Bronchial epithelial cell (primary cell): Measurements from ENCODE around the gene PCDHA10. TPM values are rescaled to one million over a fixed set of nuclear protein-coding genes. Genes with fewer than 3 reads are reported as not detected.
"Not testable (repeated sequence)": the region's sequence is repeated elsewhere in the genome, so short reads cannot be mapped to it uniquely, and the experiment has no call there.

Experiments
- DNase-seq: peaks from one replicate; pipeline ENCODE4 v3.0.0-alpha.2; 2010; ENCODE audit warnings: low read depth
- FAIRE-seq: peaks from 2 replicates; lab custom pipeline; 2011; peaks lifted over from hg19 to GRCh38; lab: Jason Lieb, UNC
- H3K27me3 ChIP-seq: 2 replicates; pipeline ENCODE4 v1.5.1; 2011; ENCODE audit warnings: low read length; ENCODE audit not compliant: control insufficient read depth, insufficient read depth
- H3K36me3 ChIP-seq: 2 replicates; pipeline ENCODE4 v1.5.1; 2011; ENCODE audit warnings: low read length; ENCODE audit not compliant: control insufficient read depth, insufficient read depth
- H3K4me3 ChIP-seq: 2 replicates; pipeline ENCODE4 v1.5.1; 2011; ENCODE audit warnings: mild to moderate bottlenecking, low read depth, low read length, control low read depth
- CTCF ChIP-seq: IDR thresholded peaks from 2 replicates; pipeline ENCODE4 v1.5.1; 2011; ENCODE audit warnings: mild to moderate bottlenecking, moderate library complexity, low read length, control low read depth, inconsistent platforms; ENCODE audit not compliant: insufficient read depth, severe bottlenecking
- total RNA-seq: library from RNA; depleted of rRNA; stranded (reverse); fragments of >200 nt; gene quantifications from 2 replicates; pipeline ENCODE4 v1.2.1, GENCODE V29; 2014

PCDHA10 gene
- total RNA-seq, result under 0.01 TPM in 2 replicates

DNA sequence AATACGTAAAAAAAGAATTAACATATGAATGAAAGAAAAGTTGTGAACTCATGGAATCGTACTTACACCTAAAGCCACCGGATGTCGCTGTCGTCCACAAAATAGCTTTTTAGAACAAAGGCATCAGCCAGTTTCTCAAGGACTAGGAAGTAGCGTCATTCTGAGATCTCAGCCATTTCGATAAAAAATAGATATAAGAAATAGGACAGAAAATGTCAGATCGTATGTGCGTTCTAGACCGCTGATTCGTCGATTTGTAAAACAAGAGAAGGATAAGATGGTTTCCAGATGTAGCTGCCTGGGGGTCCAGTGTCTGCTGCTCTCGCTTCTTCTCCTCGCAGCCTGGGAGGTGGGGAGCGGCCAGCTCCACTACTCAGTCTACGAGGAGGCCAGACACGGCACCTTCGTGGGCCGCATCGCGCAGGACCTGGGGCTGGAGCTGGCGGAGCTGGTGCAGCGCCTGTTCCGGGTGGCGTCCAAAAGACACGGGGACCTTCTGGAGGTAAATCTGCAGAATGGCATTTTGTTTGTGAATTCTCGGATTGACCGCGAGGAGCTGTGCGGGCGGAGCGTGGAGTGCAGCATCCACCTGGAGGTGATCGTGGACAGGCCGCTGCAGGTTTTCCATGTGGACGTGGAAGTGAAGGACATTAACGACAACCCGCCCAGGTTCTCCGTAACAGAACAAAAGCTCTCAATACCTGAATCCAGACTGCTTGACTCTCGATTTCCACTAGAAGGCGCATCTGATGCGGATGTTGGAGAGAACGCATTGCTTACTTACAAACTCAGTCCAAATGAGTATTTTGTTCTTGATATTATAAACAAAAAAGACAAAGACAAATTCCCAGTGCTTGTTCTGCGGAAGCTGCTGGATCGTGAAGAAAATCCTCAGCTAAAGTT is at the start of gene PCDHA10:
Gene PCDHA10, plus strand, starts transcription at position 126 of the 903 bp plus-strand sequence. Its CDS starts 152 bp downstream, at position 278.
- FAIRE-seq (no peak), DNase-seq (peak; percentile 7)
- H3K27me3 ChIP-seq, result no peaks in the 10 kb centered on the region
- H3K4me3 ChIP-seq, result no peak within 1 kb of the TSS
- no peaks in the 10 kb centered on the region for H3K36me3 ChIP-seq
- no peak for TF ChIP-seq CTCF

GRCh38 chr5:140806834-140807775 is 48.6 kb upstream of the PCDHA10 start, which contains the start of gene PCDHA4:
Gene PCDHA4 (plus strand): TSS chr5:140807068.
- no peak for FAIRE-seq
- Histone ChIP-seq H3K27me3 (no peaks in the 10 kb centered on the region), H3K4me3 (peak within 1 kb of the TSS; percentile 26), H3K36me3 (no peaks in the 10 kb centered on the region)
- TF ChIP-seq CTCF, result peak; percentile 27
- DNase-seq, result no peak

GRCh38 chr5:140808241-140808888 is 47.3 kb upstream of the PCDHA10 start:
- not testable (repeated sequence) for H3K36me3 ChIP-seq, FAIRE-seq, H3K27me3 ChIP-seq, DNase-seq, H3K4me3 ChIP-seq

DNA sequence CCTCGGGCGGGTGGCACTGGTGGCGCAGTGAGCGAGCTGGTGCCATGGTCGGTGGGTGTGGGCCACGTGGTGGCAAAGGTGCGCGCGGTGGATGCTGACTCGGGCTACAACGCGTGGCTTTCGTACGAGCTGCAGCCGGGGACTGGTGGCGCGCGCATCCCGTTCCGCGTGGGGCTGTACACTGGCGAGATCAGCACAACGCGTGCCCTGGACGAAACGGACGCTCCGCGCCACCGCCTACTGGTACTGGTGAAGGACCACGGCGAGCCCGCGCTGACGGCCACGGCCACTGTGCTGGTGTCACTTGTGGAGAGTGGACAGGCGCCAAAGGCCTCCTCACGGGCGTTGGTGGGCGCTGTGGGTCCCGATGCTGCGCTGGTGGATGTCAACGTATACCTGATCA is 46.8 kb upstream of the PCDHA10 start:
- no peak overlapping the region for H3K4me3 ChIP-seq
- DNase-seq, result no peak
- no peak for FAIRE-seq
- H3K36me3 ChIP-seq, result no peaks in the 10 kb centered on the region
- H3K27me3 ChIP-seq, result no peaks in the 10 kb centered on the region
- TF ChIP-seq CTCF, result no peak

DNA sequence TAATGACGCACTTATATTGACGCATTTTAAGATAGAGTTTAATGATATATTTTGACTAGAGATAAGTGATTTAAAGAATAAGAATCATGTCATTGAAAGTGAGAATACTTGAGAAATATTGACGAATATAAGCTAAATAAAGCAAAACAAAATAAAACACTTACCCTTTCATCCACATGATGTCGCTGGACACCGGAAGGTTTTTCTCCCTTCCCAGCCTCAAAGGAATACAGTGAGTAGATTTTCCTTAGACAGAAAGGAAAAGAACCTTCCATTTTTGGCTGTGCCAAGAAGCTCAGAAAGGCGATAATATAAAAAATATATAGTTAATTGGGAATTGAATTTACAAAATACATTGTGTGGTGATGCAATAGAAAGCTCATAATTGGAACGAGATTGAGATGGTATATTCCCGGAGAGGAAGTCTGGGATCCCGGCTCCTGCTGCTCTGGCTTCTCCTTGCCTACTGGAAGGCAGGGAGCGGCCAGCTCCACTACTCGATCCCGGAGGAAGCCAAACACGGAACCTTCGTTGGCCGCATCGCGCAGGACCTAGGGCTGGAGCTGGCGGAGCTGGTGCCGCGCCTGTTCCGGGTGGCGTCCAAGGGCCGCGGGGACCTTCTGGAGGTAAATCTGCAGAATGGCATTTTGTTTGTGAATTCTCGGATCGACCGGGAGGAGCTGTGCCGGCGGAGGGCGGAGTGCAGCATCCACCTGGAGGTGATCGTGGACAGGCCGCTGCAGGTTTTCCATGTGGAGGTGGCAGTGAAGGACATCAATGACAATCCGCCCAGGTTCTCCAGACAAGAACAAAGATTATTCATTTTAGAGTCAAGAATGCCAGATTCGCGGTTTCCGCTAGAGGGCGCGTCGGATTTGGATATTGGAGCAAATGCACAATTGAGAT is 34.1 kb upstream of the PCDHA10 start, which contains the start of gene PCDHA5:
Gene PCDHA5, plus strand, starts transcription at position 239 of the 906 bp plus-strand sequence.
- FAIRE-seq (no peak), DNase-seq (peak; percentile 13)
- TF ChIP-seq CTCF, result peak; percentile 35
- Histone ChIP-seq H3K36me3 (no peaks in the 10 kb centered on the region), H3K27me3 (no peaks in the 10 kb centered on the region), H3K4me3 (no peak within 1 kb of the TSS)
